Activated CD4-positive, alpha-beta T cell treated with anti-CD3 and anti-CD28 coated beads, Interleukin-2, Interleukin-6, amounts not matched to agents 100 ng/mL and 50 ng/mL, durations not matched to agents 16 hours and 8 hours (primary cell): ENCODE measurements around the gene DLK1.
A peak's percentile ranks its signal among the peaks of the same experiment; 100 is the strongest.

Experiments
- DNase-seq: peaks from one replicate; pipeline ENCODE4 v3.0.0-alpha.2; 2020

Gene DLK1

GRCh38 chr14:100726550-100727085, at the start of gene DLK1:
TSS of gene DLK1 (plus strand) at chr14:100726892. CDS start at chr14:100727069, 177 bp downstream.
- no peak for DNase-seq

- no peak for DNase-seq
Observed at GRCh38 chr14:100677152-100677551, 49.5 kb upstream of the DLK1 start.

GRCh38 chr14:100677554-100678468, 48.9 kb upstream of the DLK1 start:
- no peak for DNase-seq

GRCh38 chr14:100678469-100678828, 48.2 kb upstream of the DLK1 start:
- DNase-seq: no peak

GRCh38 chr14:100679153-100679552, 47.5 kb upstream of the DLK1 start:
- no peak for DNase-seq

GRCh38 chr14:100679707-100680438, 46.8 kb upstream of the DLK1 start:
- DNase-seq: no peak

- DNase-seq: no peak
Observed at GRCh38 chr14:100680439-100681051, 46.1 kb upstream of the DLK1 start.

GRCh38 chr14:100681111-100681510, 45.6 kb upstream of the DLK1 start:
- DNase-seq: no peak

- no peak for DNase-seq
Observed at GRCh38 chr14:100682749-100683148, 43.9 kb upstream of the DLK1 start.

- DNase-seq: no peak
Observed at GRCh38 chr14:100683578-100683977, 43.1 kb upstream of the DLK1 start.

- peak; percentile 10 for DNase-seq
Observed at GRCh38 chr14:100684154-100684553, 42.5 kb upstream of the DLK1 start.

GRCh38 chr14:100684961-100685360, 41.7 kb upstream of the DLK1 start:
- DNase-seq: no peak

- DNase-seq: no peak
Observed at GRCh38 chr14:100686858-100687257, 39.8 kb upstream of the DLK1 start.

- no peak for DNase-seq
Observed at GRCh38 chr14:100687386-100687785, 39.3 kb upstream of the DLK1 start.

- DNase-seq: no peak
Observed at GRCh38 chr14:100688051-100688450, 38.6 kb upstream of the DLK1 start.

GRCh38 chr14:100688598-100689461, 37.9 kb upstream of the DLK1 start:
- DNase-seq: no peak

GRCh38 chr14:100690672-100691071, 36.0 kb upstream of the DLK1 start:
- DNase-seq: no peak

GRCh38 chr14:100691395-100692056, 35.2 kb upstream of the DLK1 start:
- DNase-seq: no peak

GRCh38 chr14:100692256-100692655, 34.4 kb upstream of the DLK1 start:
- no peak for DNase-seq

- DNase-seq: no peak
Observed at GRCh38 chr14:100692859-100693558, 33.7 kb upstream of the DLK1 start.
